Hepatocyte (in vitro differentiated cells): ENCODE data around the gene PLCXD3.

Experiments used
- CTCF ChIP-seq: fragments of 200-600 bp; sonication (generic); IDR thresholded peaks from 2 replicates; pipeline ENCODE4 v1.5.1; 2016; ENCODE audit warnings: antibody characterized with exemption, mild to moderate bottlenecking; ENCODE audit not compliant: poor library complexity
- EZH2 ChIP-seq: fragments of 200-600 bp; sonication (generic); IDR thresholded peaks from 2 replicates; pipeline ENCODE4 v1.6.1; 2016; ENCODE audit warnings: antibody characterized with exemption, mild to moderate bottlenecking, borderline replicate concordance
- EZH2phosphoT487 ChIP-seq: fragments of 200-600 bp; sonication (generic); IDR thresholded peaks from one replicate; pipeline ENCODE4 v1.6.1; 2018; ENCODE audit warnings: antibody characterized with exemption, mild to moderate bottlenecking, low read depth, moderate library complexity; ENCODE audit not compliant: unreplicated experiment, severe bottlenecking

DNA sequence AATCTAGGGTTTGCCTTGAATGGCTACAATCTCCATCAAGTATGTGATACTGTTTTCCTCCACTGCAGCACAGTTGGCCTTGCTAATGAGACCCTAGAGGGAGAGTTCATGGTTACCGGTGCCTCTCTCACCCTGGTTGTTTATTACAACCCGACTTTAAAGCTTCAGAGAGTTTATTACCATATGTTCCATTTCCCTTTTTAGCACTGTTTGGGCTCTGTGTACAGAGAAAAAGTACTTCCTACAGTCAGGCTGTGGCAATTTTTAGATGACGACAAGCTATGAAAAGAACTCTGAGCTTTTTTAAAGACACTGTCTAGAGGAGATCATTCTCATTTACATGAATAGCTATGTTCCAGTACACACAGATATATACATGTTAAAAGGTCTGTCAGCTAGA lies 48.8 kb upstream of the PLCXD3 start:
- no peak for TF ChIP-seq CTCF
- TF ChIP-seq EZH2, result no peak
- TF ChIP-seq EZH2phosphoT487, result no peak
